AG10803 (cell line): ENCODE measurements around the gene XKR7.
A peak's percentile ranks its signal among the peaks of the same experiment; 100 is the strongest.

ENCODE experiments used
- DNase-seq: peaks from one replicate; pipeline ENCODE4 v3.0.0; 2010; ENCODE audit warnings: low read depth
- H3K4me3 ChIP-seq: 2 replicates; pipeline ENCODE4 v1.5.1; 2011; ENCODE audit warnings: mild to moderate bottlenecking, low read length, control low read depth
- CTCF ChIP-seq: conservative IDR thresholded peaks from 2 replicates; pipeline ENCODE4 v1.5.1; 2011; ENCODE audit warnings: mild to moderate bottlenecking, low read length, control low read depth, inconsistent platforms

Gene XKR7

GRCh38 chr20:32021091-32021490, 53.1 kb downstream of the XKR7 start:
- DNase-seq, result peak; percentile 16
- H3K4me3 ChIP-seq, result no peak overlapping the region
- TF ChIP-seq CTCF, result no peak

DNA sequence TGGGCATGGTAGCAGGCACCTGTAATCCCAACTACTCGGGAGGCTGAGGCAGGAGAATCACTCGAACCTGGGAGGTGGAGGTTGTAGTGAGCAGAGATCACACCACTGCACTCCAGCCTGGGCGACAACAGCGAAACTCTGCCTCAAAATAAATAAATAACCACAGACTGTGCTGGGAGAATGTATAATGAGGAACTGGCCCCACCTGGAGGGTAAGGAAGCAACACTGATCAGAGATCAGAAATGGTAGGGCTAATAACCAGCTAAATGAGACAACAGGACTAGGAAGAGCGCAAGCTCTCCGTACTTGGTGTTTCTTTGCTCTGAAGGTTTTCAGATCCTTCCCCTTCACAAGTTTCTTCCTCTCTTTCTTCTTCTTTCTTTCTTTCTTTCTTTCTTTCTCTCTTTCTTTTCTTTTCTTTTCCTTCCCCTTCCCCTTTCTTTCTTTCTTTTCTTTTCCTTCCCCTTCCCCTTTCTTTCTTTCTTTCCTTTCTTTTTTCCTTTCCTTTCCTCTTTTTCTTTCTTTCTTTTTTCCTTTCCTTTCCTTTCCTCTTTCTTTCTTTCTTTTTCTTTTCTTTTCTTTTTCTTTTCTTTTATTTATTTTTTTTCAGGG, 56.8 kb downstream of the XKR7 start:
- TF ChIP-seq CTCF, result no peak
- no peak overlapping the region for H3K4me3 ChIP-seq
- no peak for DNase-seq

DNA sequence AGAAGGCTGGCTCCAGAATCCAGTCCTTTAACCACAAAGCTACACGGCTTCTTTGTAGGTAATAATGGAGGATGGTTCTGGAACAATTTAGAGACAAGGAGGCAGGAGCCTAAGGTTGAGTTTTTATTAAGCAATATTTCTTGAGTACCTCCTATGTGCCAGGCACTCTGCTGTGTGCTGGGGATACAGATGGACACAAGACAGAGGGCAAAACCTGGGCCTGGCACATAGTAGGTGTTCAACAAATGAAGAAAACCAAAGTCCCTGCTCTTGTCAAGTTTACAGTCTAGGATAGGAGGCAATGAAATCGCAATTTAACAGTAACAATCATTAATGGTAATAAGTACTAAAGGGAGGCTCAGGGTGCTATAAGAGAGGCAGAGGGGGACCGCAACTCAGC, 59.7 kb downstream of the XKR7 start:
- no peak overlapping the region for H3K4me3 ChIP-seq
- no peak for DNase-seq
- TF ChIP-seq CTCF, result no peak

DNA sequence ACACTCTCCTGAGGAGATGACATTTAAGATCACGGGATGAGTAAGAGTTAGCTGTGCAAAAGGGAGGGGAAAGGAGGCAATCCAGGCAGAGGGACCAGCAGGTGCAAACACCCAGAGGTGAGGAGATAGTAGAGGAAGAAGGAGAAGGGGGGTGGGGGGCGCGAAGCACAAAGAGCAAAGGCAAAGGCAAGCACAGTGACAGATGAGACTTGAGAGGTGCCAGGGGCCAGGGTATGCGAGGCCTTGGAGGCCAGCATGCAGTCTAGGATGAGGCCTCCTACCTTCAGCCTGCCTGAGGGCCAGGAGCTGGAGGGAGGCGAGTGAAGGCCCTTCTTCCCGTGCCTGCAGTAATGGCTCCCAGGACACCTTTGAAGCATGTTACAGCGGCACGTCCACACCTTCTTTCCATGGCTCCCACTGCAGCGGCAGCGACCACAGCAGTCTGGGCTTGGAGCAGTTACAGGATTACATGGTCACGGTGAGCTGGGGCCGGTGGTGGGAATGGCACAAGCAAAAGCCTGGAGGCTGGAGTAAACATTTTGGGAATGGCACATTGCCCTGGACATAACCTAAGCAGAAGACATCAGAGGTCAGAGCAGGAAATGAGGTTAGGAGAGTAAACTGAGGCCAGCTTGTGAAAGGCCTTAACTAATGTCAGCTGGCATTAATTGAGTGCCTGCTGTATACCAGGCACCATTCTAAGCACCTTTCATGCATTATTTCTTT, 60.9 kb downstream of the XKR7 start:
- no peak for DNase-seq
- no peak overlapping the region for H3K4me3 ChIP-seq
- TF ChIP-seq CTCF, result no peak

GRCh38 chr20:32029561-32029960, 61.6 kb downstream of the XKR7 start:
- DNase-seq, result no peak
- no peak for TF ChIP-seq CTCF
- H3K4me3 ChIP-seq, result no peak overlapping the region

- DNase-seq, result peak; percentile 87
- peak overlapping the region; percentile 20; the same call in 1 of the 2 replicates for H3K4me3 ChIP-seq
- peak; percentile 69 for TF ChIP-seq CTCF
Observed at GRCh38 chr20:32031007-32031958, 63.3 kb downstream of the XKR7 start.
